Kidney epithelial cell (primary cell): Measurements from ENCODE around the gene PPP1R8. TPM values are rescaled to one million over a fixed set of nuclear protein-coding genes. Genes with fewer than 3 reads are reported as not detected.

Source experiments
- DNase-seq: peaks from one replicate; pipeline ENCODE4 v3.0.0-alpha.2; 2010; ENCODE audit warnings: low read depth
- H3K27me3 ChIP-seq: 2 replicates; pipeline ENCODE4 v1.6.0; 2011; ENCODE audit warnings: low read length; ENCODE audit not compliant: control insufficient read depth, insufficient read depth
- H3K36me3 ChIP-seq: 2 replicates; pipeline ENCODE4 v1.5.1; 2011; ENCODE audit warnings: low read length; ENCODE audit not compliant: control insufficient read depth, insufficient read depth
- H3K4me3 ChIP-seq: 2 replicates; pipeline ENCODE4 v1.5.1; 2011; ENCODE audit warnings: low read depth, mild to moderate bottlenecking, control low read depth, low read length
- total RNA-seq: library from RNA; depleted of rRNA; stranded (reverse); fragments of >200 nt; gene quantifications from 2 replicates; pipeline ENCODE4 v1.2.3, GENCODE V29; 2015
- TF ChIP-seq, protein P1 (sequence below): IDR thresholded peaks from 2 replicates; pipeline ENCODE4 v1.5.1; 2011; ENCODE audit warnings: mild to moderate bottlenecking, moderate library complexity, low read length, control low read depth, inconsistent platforms; ENCODE audit not compliant: insufficient read depth, poor library complexity, severe bottlenecking

Gene PPP1R8
- total RNA-seq, 1 donor from 2014 or later = 53.1 TPM

DNA sequence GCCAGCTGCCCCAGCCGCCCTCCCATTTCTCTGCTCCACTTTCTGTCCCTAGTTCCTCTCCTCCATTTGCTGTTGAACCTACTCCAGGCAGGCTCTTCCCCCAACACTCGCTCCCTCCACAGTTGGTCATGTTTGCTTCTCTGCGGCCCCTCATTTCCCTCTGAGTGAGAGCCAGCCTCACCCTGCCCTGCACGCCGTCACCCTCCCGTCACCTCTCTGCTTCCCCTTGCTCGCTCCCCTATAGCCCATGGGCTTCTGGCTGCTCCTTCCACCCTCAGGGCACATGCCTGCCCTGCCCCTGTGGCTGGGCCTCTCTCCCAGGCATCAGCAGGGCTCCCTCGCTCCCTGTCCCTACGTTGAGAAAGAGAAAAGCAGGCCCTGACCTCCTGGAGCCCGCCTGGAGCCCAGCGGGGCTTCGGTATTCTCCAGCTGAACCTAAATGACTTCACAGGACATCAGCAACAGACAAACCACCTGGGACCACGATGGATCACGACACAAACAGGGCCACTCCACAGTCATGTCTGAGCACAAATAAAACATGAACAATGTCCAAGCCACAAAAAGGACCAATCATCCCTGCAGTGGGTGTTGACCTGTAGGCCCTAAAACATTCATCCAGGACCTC is 28.5 kb downstream of the PPP1R8 start:
- no peaks in the 10 kb centered on the region for H3K27me3 ChIP-seq
- TF ChIP-seq, protein P1, sequence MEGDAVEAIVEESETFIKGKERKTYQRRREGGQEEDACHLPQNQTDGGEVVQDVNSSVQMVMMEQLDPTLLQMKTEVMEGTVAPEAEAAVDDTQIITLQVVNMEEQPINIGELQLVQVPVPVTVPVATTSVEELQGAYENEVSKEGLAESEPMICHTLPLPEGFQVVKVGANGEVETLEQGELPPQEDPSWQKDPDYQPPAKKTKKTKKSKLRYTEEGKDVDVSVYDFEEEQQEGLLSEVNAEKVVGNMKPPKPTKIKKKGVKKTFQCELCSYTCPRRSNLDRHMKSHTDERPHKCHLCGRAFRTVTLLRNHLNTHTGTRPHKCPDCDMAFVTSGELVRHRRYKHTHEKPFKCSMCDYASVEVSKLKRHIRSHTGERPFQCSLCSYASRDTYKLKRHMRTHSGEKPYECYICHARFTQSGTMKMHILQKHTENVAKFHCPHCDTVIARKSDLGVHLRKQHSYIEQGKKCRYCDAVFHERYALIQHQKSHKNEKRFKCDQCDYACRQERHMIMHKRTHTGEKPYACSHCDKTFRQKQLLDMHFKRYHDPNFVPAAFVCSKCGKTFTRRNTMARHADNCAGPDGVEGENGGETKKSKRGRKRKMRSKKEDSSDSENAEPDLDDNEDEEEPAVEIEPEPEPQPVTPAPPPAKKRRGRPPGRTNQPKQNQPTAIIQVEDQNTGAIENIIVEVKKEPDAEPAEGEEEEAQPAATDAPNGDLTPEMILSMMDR = no peak
- no peak for DNase-seq
- no peaks in the 10 kb centered on the region for H3K36me3 ChIP-seq
- no peak overlapping the region for H3K4me3 ChIP-seq

DNA sequence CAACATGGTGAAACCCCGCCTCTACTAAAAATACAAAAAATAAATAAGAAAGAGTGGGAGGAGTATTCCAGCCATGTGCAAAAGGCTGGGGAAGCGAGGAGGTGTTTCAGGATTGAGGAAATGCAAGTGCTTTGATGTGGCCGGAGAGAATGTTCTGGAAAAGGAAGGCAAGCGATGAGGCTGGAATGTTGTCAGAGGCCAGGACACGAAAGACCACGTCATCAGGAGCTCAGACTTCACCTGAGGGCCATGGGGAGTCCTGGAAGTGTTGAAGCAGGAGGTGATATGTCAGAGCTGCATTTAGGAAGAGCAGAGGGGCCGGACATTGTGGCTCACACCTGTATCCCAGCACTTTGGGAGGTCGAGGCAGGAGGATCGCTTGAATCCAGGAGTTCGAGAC is 30.9 kb downstream of the PPP1R8 start:
- TF ChIP-seq, protein P1 = no peak
- no peak for DNase-seq
- no peak overlapping the region for H3K4me3 ChIP-seq
- H3K27me3 ChIP-seq = no peaks in the 10 kb centered on the region
- no peaks in the 10 kb centered on the region for H3K36me3 ChIP-seq

DNA sequence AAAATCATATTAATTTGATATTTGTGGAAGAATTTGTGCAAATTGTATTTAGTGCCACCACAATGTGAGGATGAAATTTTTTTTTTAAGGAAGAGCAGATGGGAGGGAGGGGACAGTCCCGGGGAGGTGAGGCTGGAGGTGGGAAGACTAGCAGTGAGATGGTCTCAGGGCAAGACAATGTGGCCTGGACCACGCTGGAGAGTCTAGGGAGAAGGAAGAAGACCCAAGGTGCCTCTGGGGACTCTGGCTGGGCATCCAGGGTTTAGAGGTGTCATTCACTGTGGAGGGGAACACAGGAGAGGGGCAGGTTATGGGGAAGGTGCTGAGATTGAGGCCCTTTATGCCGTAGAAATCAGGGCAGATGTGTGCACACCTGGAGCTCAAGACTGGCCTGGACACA is 31.4 kb downstream of the PPP1R8 start:
- no peaks in the 10 kb centered on the region for H3K27me3 ChIP-seq
- no peaks in the 10 kb centered on the region for H3K36me3 ChIP-seq
- no peak overlapping the region for H3K4me3 ChIP-seq
- TF ChIP-seq, protein P1 = no peak
- no peak for DNase-seq

DNA sequence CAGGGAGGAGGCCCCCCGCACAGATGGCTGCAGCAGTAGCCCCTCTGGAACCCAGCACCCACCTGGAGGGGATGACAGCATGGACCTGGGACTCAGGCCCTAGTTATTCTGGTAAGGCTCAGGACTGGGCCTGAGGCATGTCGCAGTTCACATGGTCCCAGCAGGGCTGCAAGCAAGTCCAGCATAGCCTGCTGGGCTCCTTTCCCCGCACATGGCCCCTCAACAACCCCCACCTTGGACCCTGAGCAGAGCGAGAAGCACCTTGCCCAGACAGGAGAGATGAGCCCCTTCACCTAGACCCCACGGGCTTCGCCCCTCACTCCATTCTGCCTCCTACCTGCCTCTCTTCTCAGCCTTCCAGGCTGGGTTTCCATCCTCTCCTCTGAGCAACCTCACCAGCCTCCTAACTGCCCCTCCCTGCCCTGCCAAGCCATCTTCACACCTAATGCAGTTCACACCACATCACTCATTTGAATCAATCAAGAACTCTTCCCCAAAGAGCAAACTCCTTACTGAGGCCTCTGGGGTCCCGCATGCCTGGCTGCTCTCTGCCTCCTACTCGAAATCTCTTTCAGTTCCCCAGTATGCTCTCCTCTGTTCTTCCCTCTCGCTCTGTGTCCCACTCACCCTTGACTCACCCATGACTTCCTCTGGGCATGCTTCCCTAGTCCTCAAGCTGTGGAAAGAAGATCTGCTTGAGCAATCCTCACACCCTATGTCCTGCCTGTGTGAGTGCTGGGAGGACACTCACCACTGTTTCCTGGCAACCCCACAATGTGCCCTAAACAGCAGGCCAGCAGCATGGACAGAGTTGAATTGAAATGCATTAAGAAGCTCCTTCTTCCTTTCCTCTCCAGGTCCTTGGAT is 32.3 kb downstream of the PPP1R8 start:
- Histone ChIP-seq H3K36me3 (no peaks in the 10 kb centered on the region), H3K27me3 (no peaks in the 10 kb centered on the region), H3K4me3 (no peak overlapping the region)
- peak; percentile 99 for DNase-seq
- TF ChIP-seq, protein P1 = no peak

DNA sequence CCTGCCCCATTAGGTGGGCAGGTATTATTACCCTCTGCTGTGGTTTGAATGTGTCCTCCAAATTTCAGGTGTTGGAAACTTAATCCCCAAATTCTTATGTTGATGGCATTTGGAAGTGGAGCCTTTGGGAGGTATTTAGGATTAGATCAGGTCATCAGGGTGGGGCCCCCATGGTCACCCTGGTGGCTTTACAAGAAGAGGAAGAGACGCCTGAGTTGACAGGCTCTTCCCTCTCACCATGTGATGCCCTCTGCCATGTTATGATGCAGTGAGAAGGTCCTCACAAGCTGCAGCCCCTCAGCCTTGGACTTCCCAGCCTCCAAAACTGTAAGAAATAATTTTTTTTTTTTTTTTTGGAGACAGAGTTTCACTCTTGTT is 32.9 kb downstream of the PPP1R8 start:
- TF ChIP-seq, protein P1 = no peak
- Histone ChIP-seq H3K4me3 (no peak overlapping the region), H3K36me3 (no peaks in the 10 kb centered on the region), H3K27me3 (no peaks in the 10 kb centered on the region)
- DNase-seq = no peak
